Nephron (organoid): ENCODE data around the gene CD3G.

ENCODE experiments used
- H3K27ac Mint-ChIP-seq, 3 experiments: 2 replicates each; pipeline ENCODE4 v1.8.0; 2020; ENCODE audit warnings: mixed read lengths in 3 of 3, mild to moderate bottlenecking in 2 of 3, moderate library complexity in 1 of 3
- H3K27me3 Mint-ChIP-seq: 2 replicates; pipeline ENCODE4 v1.8.0; 2021; ENCODE audit warnings: low read depth, mild to moderate bottlenecking, moderate library complexity, mixed read lengths
- H3K36me3 Mint-ChIP-seq: 2 replicates; pipeline ENCODE4 v1.8.0; 2020; ENCODE audit warnings: low read depth, mixed read lengths
- H3K4me1 Mint-ChIP-seq: 2 replicates; pipeline ENCODE4 v1.8.0; 2020; ENCODE audit warnings: mixed read lengths
- H3K4me3 Mint-ChIP-seq, 3 experiments: 2 replicates each; pipeline ENCODE4 v1.8.0; 2020; ENCODE audit warnings: mild to moderate bottlenecking in 3 of 3, mixed read lengths in 3 of 3, moderate library complexity in 2 of 3
- H3K9me3 Mint-ChIP-seq: 2 replicates; pipeline ENCODE4 v1.8.0; 2020; ENCODE audit warnings: mixed read lengths
- TF ChIP-seq, protein P1 (sequence below), 3 experiments: fragments of 200-600 bp; sonication (generic); IDR thresholded peaks; one replicate each; pipeline ENCODE4 v1.5.0; 2021; ENCODE audit warnings: antibody characterized with exemption in 3 of 3; ENCODE audit not compliant: unreplicated experiment in 3 of 3

Gene CD3G

DNA sequence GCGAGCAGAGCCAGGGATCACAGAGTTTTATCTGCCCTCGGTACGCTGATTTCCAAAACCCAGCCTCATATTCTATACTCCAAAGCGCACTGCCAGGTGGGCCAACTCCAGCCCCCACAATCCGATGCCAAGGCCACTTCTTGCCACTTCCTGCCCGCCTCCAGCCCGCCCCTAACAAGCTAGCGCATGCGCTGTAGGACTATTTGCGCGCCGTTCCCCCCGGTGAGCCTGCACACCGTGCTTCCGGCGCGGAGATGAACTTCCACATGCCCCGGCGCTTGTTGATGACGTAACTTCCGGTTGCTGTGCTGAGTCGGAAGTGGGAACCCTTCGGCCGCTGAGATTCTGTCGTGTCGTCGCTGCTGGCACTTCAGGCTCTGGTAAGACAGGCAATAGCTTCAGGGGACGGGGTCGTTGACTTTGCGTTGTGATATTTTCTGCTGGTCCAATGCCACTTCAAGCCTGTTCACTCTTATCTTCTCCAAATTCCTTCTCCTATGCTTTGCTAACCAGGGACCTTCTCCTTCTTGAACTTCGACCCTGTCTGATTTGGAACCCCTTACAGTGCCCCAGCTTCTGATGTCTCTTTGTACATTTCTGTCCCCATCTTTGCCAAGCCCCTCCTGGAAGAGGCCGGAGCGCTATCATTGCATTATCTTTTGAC is 15.3 kb downstream of the CD3G start, which contains the start of gene UBE4A:
TSS of gene UBE4A (plus strand) at position 306 of the 664 bp plus-strand sequence. CDS start 5,481 bp downstream, outside the sequence.
- Mint-ChIP-seq H3K27me3 (peaks cover 7% of the 10 kb centered on the region), H3K4me1 (peaks cover 10% of the 10 kb centered on the region), H3K36me3 (peaks cover 3% of the 10 kb centered on the region), H3K27ac (peak within 1 kb of the TSS; percentile 80 to 93 (median 85)), H3K9me3 (no peaks in the 10 kb centered on the region), H3K4me3 (peak within 1 kb of the TSS; percentile 98 to 99 (median 98))
- TF ChIP-seq, protein P1, sequence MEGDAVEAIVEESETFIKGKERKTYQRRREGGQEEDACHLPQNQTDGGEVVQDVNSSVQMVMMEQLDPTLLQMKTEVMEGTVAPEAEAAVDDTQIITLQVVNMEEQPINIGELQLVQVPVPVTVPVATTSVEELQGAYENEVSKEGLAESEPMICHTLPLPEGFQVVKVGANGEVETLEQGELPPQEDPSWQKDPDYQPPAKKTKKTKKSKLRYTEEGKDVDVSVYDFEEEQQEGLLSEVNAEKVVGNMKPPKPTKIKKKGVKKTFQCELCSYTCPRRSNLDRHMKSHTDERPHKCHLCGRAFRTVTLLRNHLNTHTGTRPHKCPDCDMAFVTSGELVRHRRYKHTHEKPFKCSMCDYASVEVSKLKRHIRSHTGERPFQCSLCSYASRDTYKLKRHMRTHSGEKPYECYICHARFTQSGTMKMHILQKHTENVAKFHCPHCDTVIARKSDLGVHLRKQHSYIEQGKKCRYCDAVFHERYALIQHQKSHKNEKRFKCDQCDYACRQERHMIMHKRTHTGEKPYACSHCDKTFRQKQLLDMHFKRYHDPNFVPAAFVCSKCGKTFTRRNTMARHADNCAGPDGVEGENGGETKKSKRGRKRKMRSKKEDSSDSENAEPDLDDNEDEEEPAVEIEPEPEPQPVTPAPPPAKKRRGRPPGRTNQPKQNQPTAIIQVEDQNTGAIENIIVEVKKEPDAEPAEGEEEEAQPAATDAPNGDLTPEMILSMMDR (IDR thresholded peaks at IDR 0.05; ENCODE audit: unreplicated experiment in 3 of 3) = no peak

DNA sequence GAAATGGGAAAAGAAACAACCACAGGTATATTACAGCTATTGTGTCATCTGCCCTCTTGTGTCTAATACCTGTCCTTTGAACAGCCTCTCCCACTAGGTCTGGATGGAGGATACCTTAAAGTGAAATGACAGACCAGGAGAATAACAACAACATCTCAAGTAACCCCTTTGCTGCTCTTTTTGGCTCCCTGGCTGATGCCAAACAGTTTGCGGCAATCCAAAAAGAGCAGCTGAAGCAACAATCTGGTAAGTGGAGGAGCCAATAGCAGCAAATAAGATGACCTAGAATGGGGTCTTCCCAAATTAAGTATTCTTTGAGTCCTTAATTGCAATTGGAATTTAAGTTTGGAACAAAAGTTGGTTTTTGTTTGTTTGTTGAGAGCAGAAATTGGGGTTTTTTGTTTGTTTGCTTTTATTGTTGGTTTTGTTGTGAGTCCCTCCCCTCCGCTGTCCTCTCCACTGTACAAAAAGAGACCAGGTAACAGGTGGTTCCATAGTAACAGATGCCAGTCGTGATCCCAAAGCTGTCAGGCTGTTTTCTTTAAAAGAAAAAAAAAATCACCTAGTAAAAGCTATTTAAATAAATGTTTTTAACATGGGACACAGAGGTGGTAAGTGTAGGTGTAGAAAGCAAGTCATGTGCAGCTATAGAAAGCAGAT is 20.9 kb downstream of the CD3G start:
- Mint-ChIP-seq H3K9me3 (no peaks in the 10 kb centered on the region), H3K27ac (no peak overlapping the region), H3K4me3 (no peak overlapping the region), H3K27me3 (no peaks in the 10 kb centered on the region), H3K4me1 (peaks cover 7% of the 10 kb centered on the region), H3K36me3 (peaks cover 41% of the 10 kb centered on the region)
- TF ChIP-seq, protein P1 (IDR thresholded peaks at IDR 0.05; ENCODE audit: unreplicated experiment in 3 of 3) = no peak

DNA sequence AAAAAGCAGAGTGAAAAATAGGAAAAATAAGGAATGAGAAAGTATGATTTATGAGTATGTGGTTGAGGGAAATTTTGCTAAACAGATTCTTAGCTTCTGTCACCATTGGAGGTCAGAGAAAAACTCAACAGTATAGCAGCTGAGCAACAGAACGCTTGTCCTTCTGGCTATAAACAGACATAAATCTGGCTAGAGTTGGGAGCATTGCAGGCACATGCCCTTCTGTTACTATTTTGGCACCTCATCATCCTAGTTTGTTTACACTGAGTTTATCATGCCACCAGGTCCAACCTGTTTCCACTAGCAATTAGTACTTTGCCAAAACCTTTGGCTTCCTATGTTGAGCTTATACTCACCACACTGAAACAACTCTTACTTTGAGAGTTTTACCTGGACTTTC is 22.1 kb downstream of the CD3G start:
- peaks cover 53% of the 10 kb centered on the region for H3K36me3 Mint-ChIP-seq
- TF ChIP-seq, protein P1 (IDR thresholded peaks at IDR 0.05; ENCODE audit: unreplicated experiment in 3 of 3) = no peak
- no peaks in the 10 kb centered on the region for H3K4me1 Mint-ChIP-seq
- no peaks in the 10 kb centered on the region for H3K27me3 Mint-ChIP-seq
- no peak overlapping the region for H3K4me3 Mint-ChIP-seq
- no peaks in the 10 kb centered on the region for H3K9me3 Mint-ChIP-seq
- no peak overlapping the region for H3K27ac Mint-ChIP-seq

DNA sequence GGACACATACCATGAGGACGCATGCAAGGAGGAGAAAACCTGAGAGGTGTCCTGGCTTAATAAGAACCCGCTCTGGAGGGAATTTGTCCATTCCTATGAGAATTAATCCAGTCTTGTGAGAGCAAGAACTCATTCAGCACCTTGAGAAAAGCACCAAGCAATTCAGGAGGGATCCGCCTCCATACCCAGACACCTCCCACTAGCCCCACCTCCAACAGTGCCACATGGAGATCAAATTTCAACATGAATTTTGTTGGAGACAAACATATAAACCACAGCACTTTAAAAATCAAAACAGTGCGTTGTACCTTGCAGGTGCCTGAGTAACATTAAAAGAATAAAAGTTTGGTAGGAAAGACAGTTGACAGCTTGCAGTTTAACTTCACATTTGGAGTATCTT is 26.6 kb downstream of the CD3G start:
- Mint-ChIP-seq H3K9me3 (no peaks in the 10 kb centered on the region), H3K27ac (no peak overlapping the region), H3K4me3 (no peak overlapping the region), H3K27me3 (no peaks in the 10 kb centered on the region), H3K36me3 (peaks cover 85% of the 10 kb centered on the region), H3K4me1 (no peaks in the 10 kb centered on the region)
- TF ChIP-seq, protein P1 (IDR thresholded peaks at IDR 0.05; ENCODE audit: unreplicated experiment in 3 of 3) = no peak

DNA sequence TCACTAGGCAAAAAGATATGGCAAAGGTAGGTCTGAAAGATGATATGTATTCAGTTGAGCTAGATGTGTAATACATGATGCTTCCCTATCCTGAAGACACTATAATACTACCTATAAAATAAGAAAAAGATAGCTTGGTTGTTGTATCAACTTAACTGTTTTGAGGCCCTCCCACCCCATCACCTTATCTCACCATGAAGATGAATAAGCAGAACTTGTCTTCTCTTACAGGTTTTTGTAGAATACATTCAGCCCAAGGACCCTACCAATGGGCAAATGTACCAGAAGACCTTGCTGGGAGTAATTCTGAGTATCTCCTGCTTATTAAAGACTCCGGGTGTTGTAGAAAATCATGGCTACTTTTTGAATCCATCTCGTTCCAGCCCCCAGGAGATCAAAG is 29.1 kb downstream of the CD3G start:
- TF ChIP-seq, protein P1 (IDR thresholded peaks at IDR 0.05; ENCODE audit: unreplicated experiment in 3 of 3) = no peak
- H3K4me1 Mint-ChIP-seq = no peaks in the 10 kb centered on the region
- H3K9me3 Mint-ChIP-seq = no peaks in the 10 kb centered on the region

More for the DNA sequence above, 29.1 kb downstream of the CD3G start:
- Mint-ChIP-seq H3K36me3 (peaks cover 84% of the 10 kb centered on the region), H3K27ac (no peak overlapping the region), H3K27me3 (no peaks in the 10 kb centered on the region), H3K4me3 (no peak overlapping the region)
